ENCODE data around the gene LRMDA. TPM values are rescaled to one million over a fixed set of nuclear protein-coding genes. Genes with fewer than 3 reads are reported as not detected.

LRMDA gene
- total and polyA plus RNA-seq, 10 of the 15 experiments (the other 5 are each of a cell fraction or from before 2014, with no cell fraction given) = 0.07 to 0.54 (median 0.29) TPM; not detected in 4

- in situ Hi-C loops (cut with MboI) = no loop called here
- intact Hi-C loops (cut with micrococcal nuclease; ENCODE audit: unreplicated experiment) = no loop called here
- POLR2A ChIA-PET = interaction anchor here (0.5 kb wide), 1 partner anchor 1364 kb away, joined by 3 read pairs; no protein-coding TSS in a partner anchor
Measured at GRCh38 chr10:76116523-76116922, 685.1 kb downstream of the LRMDA start.

More at GRCh38 chr10:76116523-76116922, 685.1 kb downstream of the LRMDA start:
- WGBS (ENCODE audit: insufficient coverage, insufficient replicate concordance, low lambda C conversion rate, missing lambda C conversion rate) = 4% methylated on average over 3 of the region's 3 CpGs
- H3K4me1 ChIP-seq (ENCODE audit: control insufficient read depth, insufficient read depth, low read length) = no peaks in the 10 kb centered on the region
- no peaks in the 10 kb centered on the region for H3K9me3 ChIP-seq (replicated peaks; ENCODE audit: control insufficient read depth, insufficient read depth, low read length)
- FAIRE-seq (no peak), DNase-seq (ENCODE audit: low read depth, low spot score) (no peak), ATAC-seq (no peak)
- ChIA-PET RAD21 (ENCODE audit: unreplicated experiment) (no interaction called here), SMC1A (ENCODE audit: uncharacterized antibody, unreplicated experiment) (interaction anchor here (0.7 kb wide), 1 partner anchor 108 kb away, joined by 3 read pairs; no protein-coding TSS in a partner anchor), CTCF (no interaction called here)
- TF ChIP-seq, protein P1, sequence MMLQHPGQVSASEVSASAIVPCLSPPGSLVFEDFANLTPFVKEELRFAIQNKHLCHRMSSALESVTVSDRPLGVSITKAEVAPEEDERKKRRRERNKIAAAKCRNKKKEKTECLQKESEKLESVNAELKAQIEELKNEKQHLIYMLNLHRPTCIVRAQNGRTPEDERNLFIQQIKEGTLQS (IDR thresholded peaks at IDR 0.05; ENCODE audit: borderline replicate concordance, extremely low read depth, low read depth, low read length) = no peak
- TF ChIP-seq POLR2AphosphoS2 (IDR thresholded peaks at IDR 0.05; ENCODE audit: low read depth, low read length) (no peak), CREB1 (IDR thresholded peaks at IDR 0.05; ENCODE audit: low read depth) (no peak), HDAC2 (IDR thresholded peaks at IDR 0.05) (no peak), TBL1XR1 (IDR thresholded peaks at IDR 0.05; ENCODE audit: low read depth, low read length) (no peak), STAT1 (conservative IDR thresholded peaks at IDR 0.05) (no peak), YY1 (IDR thresholded peaks at IDR 0.05; ENCODE audit: low read depth, low read length) (no peak), BRCA1 (IDR thresholded peaks at IDR 0.05; ENCODE audit: low read depth, low read length) (no peak), FOXM1 (IDR thresholded peaks at IDR 0.05; ENCODE audit: low read depth, low read length) (no peak), SMAD1 (IDR thresholded peaks at IDR 0.05; ENCODE audit: low read depth, partially characterized antibody) (no peak), TCF3 (IDR thresholded peaks at IDR 0.05; ENCODE audit: borderline replicate concordance, insufficient read depth, low read depth, low read length) (no peak), FOXK2 (IDR thresholded peaks at IDR 0.05) (no peak), SPI1 (IDR thresholded peaks at IDR 0.05; ENCODE audit: borderline replicate concordance, insufficient read depth, low read depth, low read length) (no peak), REST (IDR thresholded peaks at IDR 0.05; ENCODE audit: low read depth, low read length) (no peak), CHD1 (IDR thresholded peaks at IDR 0.05; ENCODE audit: low read depth, low read length) (no peak), YBX1 (IDR thresholded peaks at IDR 0.05) (no peak), RAD21 (IDR thresholded peaks at IDR 0.05; ENCODE audit: insufficient read depth, low read depth, low read length) (no peak)
- TF ChIP-seq, protein P2, sequence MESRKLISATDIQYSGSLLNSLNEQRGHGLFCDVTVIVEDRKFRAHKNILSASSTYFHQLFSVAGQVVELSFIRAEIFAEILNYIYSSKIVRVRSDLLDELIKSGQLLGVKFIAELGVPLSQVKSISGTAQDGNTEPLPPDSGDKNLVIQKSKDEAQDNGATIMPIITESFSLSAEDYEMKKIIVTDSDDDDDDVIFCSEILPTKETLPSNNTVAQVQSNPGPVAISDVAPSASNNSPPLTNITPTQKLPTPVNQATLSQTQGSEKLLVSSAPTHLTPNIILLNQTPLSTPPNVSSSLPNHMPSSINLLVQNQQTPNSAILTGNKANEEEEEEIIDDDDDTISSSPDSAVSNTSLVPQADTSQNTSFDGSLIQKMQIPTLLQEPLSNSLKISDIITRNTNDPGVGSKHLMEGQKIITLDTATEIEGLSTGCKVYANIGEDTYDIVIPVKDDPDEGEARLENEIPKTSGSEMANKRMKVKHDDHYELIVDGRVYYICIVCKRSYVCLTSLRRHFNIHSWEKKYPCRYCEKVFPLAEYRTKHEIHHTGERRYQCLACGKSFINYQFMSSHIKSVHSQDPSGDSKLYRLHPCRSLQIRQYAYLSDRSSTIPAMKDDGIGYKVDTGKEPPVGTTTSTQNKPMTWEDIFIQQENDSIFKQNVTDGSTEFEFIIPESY (IDR thresholded peaks at IDR 0.05) = no peak
- no peak overlapping the region for H3K4me2 ChIP-seq (ENCODE audit: control insufficient read depth, insufficient read depth)
- no peak overlapping the region for H3K4me3 ChIP-seq
- no peak overlapping the region for H3K27ac ChIP-seq (ENCODE audit: control insufficient read depth, insufficient read depth)
- no peak overlapping the region for H2AFZ ChIP-seq (ENCODE audit: control insufficient read depth, low read depth, low read length)
- no TSS peak for BruUV-seq (replicated peaks)
- H3K36me3 ChIP-seq (ENCODE audit: control insufficient read depth in 2 of 2, insufficient read depth in 2 of 2, low read length in 1 of 2) = no peaks in the 10 kb centered on the region
- H4K20me1 ChIP-seq (ENCODE audit: control insufficient read depth, insufficient read depth) = no peaks in the 10 kb centered on the region
- H3K79me2 ChIP-seq (ENCODE audit: control insufficient read depth, insufficient read depth, low read length) = no peaks in the 10 kb centered on the region
- no peak overlapping the region for H3K9ac ChIP-seq (ENCODE audit: control insufficient read depth, insufficient read depth, low read length)
- H3K27me3 ChIP-seq (replicated peaks in 1 of 2; ENCODE audit: control insufficient read depth in 2 of 2, insufficient read depth in 2 of 2, low read length in 1 of 2) = no peaks in the 10 kb centered on the region

All from GM12878 (cell line).